Dedifferentiated amniotic fluid mesenchymal stem cell (primary cell): ENCODE measurements around the gene RTTN.
"Not testable (repeated sequence)": the region's sequence is repeated elsewhere in the genome, so short reads cannot be mapped to it uniquely, and the experiment has no call there.

Experiments
- DNase-seq: peaks from one replicate; pipeline ENCODE4 v3.0.0-alpha.2; 2016; ENCODE audit errors: extremely low spot score

RTTN gene

GRCh38 chr18:69978732-69979715, 226.5 kb downstream of the RTTN start:
- DNase-seq = no peak

DNA sequence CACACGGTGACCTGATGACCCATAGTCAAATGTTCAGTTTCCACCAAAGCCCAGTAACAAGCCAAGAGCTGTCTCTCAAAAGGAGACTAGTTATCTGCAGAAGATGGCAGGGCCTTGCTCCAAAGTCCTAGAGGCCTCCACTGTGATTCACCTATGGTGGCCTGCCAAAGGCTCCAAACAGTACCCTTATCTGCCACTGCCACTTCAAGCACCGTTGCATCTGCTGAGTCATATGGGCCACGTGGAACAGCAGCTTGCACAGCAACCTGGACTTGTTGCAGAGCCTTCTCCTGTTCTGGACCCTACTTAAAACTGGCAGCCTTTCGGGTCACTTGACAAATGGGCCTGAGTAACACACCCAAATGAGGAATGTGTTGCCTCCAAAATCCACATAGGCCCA, 230.2 kb downstream of the RTTN start:
- DNase-seq = not testable (repeated sequence)

GRCh38 chr18:69974365-69974764, 231.1 kb downstream of the RTTN start:
- DNase-seq = no peak

GRCh38 chr18:69969491-69969890, 236.0 kb downstream of the RTTN start:
- no peak for DNase-seq

- DNase-seq = no peak
These were observed 237.4 kb downstream of the RTTN start for GRCh38 chr18:69968039-69968438.

DNA sequence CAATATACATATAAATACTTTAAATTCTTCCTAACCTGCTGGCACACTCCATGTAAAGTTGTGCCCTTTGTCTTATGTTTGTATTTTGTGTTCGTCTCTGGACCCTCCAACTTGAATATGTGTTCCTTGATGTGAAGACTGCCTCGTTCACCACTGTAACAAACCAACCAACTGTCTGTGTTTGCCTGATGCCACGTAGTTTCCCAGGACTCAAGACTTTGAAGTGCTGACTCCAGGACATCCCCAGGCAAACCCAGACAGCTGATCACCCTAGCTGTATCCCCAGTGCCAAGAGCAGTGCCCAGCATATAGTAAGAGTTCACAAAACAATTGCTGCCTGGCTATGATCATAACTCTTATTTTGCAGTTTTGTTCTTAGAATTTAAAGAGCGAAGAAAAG, 242.3 kb downstream of the RTTN start:
- no peak for DNase-seq

DNA sequence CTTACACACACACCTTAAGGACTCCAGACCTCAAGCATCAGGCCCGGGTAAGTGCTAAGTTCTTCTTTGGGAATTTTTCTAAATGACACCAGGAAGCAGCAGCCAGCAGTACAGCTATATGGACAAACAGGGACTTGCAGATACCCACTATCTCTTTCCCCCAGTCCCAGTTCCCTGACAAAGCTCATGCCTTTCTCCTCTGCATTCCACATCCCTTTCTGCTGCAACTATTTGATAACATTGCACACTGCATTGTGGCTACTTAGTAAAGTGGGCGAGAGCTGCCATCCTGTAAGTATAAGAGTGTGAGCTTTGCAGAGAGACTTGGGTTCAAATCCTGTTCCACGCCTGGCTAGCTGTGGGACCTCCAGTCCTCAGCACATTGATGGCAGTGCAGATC, 243.8 kb downstream of the RTTN start:
- DNase-seq = no peak

GRCh38 chr18:69958422-69958821, 247.1 kb downstream of the RTTN start:
- no peak for DNase-seq

GRCh38 chr18:69957747-69958146, 247.7 kb downstream of the RTTN start:
- DNase-seq = no peak

DNA sequence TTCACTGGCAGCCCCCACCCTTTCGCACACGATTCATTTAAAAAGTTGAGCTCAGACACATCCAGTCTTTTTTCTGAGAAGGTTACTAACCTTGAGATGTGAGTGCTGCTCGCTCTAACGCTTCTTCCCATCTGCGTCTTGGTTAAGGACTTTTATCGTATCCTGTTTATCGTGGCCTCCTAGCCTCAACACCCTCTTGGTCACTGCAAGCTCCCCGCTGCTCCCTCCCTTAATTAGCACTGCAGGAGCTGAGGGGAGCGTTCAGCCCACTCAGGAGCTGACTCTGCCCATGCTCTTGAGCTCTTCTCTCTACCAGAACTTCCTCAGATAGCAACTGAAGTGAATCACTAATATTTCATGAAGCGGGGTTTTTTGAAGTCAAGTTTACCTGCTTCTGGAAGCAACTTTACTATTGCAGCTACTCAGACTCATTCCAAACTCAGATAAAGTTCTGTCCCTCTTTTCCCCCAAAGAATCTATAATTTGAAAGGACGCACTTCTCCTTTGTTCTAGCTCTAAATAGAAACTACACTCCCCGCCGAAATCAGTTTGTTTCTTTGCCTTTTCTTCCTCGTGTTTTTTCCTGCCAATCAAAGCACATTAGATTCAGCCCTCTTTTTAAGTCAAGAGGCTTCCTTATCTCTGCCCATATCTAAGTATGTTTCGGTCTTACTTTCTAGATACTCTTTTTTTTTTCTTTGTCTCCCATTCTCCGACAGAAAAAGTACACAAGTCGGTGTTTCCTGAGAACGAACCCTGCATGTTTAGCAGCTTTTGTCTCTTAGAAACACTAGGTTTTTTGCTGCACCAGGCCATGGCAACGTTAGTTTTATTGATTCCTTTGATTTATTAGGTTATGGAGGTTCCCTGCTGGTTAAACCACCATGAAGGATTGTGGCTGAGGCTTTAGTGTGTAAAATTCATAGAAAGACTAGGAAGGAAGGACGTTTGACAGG, 248.5 kb downstream of the RTTN start:
- DNase-seq = no peak

DNA sequence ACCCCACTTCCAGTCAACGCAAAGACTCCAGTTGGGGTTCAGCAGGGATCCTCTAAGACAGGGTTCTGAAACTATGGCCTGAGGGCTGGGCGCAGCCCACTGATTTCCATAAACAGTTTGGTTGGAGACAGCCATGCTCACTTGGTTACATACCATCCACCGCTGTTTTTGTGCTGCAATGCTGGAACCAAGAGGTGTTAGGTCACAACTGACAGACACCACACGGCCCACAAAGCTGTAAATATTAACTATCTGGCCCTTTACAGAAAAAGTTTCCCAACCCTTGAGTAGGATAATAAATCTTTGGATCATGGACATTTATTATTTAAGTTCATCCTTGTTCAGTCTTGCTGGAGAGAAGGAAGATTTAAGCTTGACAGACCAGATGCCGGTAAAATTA, 249.4 kb downstream of the RTTN start:
- no peak for DNase-seq

DNA sequence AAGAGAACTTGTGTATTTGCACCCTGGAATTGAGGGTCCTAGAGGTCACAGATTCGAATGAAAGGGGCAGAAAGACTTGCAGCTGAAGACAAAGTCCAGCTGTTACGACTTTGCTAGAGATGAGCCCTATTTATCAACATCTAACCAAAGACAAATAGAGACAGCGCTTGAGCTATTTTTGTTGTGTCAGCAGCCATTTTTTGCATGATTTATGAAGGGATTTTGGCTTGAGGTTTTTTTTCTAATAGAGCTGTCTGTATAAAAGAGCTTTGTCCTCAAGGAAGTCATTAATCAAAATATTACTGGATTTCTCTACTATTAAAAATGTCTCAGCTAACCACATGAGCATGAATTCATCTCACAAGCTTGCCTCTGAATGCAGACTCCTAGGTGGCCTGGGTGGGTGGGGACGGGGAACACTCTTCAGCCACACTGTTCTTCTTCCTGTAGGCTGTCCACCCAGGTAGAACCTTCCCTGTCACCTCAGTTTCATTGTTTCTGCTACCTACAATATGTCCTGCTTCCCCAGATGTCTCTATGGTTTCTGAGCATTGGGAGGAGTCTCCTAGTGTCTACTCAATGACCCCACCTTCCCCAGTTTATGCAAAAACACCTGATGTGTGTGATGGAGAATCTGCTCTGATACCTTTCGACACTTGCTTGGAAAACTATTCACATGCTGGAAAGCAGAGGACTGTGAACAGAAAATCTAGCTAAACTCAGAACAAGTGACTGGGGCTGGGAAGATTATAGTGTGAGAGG, 250.6 kb downstream of the RTTN start:
- no peak for DNase-seq

DNA sequence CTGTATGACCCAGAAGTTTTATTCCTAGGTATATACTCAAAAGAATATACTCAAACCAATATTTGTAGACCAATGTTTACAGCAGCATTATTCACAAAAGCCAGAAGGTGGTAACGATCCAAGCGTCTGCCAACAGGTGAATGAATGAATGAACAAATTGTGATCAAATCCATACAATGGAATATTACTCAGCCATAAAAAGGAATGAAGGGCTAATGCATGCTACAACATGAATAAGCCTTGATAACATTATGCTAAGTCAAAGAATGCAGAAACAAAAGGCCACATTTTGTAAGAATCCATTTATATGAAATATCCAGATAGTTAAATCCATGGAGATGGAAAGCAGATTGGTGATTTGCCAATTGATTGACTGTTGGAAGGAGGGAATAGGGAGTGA, 252.3 kb downstream of the RTTN start:
- no peak for DNase-seq
